VCaP (cell line): ENCODE data around the gene PTPRN2.

Experiments used
- H3K27ac ChIP-seq: fragments of 450-650 bp; 2 replicates; pipeline ENCODE4 v1.5.1; 2017
- TF ChIP-seq, protein P1 (sequence below): fragments of 450-650 bp; conservative IDR thresholded peaks from 2 replicates; pipeline ENCODE4 v1.5.1; 2017; ENCODE audit warnings: mild to moderate bottlenecking, moderate library complexity

Gene PTPRN2

GRCh38 chr7:157561523-157561785 is 1026.2 kb downstream of the PTPRN2 start:
- TF ChIP-seq, protein P1, sequence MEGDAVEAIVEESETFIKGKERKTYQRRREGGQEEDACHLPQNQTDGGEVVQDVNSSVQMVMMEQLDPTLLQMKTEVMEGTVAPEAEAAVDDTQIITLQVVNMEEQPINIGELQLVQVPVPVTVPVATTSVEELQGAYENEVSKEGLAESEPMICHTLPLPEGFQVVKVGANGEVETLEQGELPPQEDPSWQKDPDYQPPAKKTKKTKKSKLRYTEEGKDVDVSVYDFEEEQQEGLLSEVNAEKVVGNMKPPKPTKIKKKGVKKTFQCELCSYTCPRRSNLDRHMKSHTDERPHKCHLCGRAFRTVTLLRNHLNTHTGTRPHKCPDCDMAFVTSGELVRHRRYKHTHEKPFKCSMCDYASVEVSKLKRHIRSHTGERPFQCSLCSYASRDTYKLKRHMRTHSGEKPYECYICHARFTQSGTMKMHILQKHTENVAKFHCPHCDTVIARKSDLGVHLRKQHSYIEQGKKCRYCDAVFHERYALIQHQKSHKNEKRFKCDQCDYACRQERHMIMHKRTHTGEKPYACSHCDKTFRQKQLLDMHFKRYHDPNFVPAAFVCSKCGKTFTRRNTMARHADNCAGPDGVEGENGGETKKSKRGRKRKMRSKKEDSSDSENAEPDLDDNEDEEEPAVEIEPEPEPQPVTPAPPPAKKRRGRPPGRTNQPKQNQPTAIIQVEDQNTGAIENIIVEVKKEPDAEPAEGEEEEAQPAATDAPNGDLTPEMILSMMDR: no peak
- H3K27ac ChIP-seq: no peak overlapping the region

DNA sequence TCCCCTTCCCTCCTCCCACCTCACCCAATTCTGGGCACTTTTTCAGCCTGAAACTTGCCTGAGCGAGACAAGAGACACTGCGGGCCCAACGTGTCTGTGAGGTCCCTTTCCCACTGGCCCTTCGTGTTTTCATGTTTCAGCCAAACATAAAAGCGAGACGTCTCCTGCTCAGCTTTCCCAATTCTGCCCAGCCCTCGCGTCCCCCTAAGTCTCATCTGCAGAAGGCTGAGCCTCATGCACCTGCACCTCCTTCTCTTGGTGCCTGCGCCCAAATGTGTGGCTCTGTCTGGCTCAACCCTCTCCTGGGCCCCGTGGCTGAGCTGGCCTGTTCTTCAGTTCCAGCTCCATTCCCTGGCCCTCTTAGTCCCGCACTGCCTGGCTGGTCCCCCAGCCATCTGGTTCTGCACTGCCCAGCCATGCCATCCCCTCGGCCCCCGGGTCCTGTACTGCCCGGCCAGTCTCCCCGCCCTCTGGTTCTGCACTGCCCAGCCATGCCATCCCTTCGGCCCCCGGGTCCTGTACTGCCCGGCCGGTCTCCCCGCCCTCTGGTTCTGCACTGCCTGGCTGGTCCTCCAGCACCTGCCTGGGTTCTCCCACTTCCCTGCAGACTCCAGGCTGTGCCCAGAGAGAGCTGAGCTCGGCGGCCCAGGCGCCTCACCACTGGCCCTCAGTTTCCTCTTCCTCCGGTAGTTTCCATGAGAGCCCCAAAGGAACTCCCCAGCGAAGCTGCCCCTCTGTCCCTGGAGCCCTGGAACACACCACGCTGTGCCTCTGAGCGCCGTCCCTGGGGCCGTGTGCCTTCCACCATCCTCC is 1026.7 kb downstream of the PTPRN2 start:
- TF ChIP-seq, protein P1: no peak
- H3K27ac ChIP-seq: no peak overlapping the region

GRCh38 chr7:157560258-157560654 is 1027.4 kb downstream of the PTPRN2 start:
- H3K27ac ChIP-seq: no peak overlapping the region
- TF ChIP-seq, protein P1: no peak

- H3K27ac ChIP-seq: no peak overlapping the region
- TF ChIP-seq, protein P1: no peak
Observed at GRCh38 chr7:157559596-157560257, 1027.9 kb downstream of the PTPRN2 start.

- H3K27ac ChIP-seq: no peak overlapping the region
- TF ChIP-seq, protein P1: no peak
Observed at GRCh38 chr7:157558875-157559595, 1028.6 kb downstream of the PTPRN2 start.

GRCh38 chr7:157558516-157558874 is 1029.1 kb downstream of the PTPRN2 start:
- TF ChIP-seq, protein P1: no peak
- no peak overlapping the region for H3K27ac ChIP-seq

DNA sequence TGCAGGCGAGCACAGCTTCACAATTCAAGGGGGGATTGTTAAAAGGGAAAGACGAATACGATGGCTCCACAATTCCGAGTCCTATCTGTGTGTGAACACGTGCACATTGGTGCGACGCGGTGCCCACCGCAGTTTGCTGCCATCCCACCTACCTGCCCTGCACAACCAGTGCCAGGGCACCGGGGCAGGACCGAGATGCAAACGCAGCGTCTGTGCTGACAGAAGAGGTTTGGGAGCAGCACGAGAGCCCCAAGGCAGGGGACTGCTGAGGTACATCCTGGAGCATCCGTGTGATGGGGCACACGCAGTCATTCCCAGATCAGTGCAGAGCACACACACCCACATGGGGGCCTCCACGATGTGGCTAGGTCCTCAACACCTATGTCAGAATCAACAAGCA is 1029.6 kb downstream of the PTPRN2 start:
- H3K27ac ChIP-seq: no peak overlapping the region
- TF ChIP-seq, protein P1: no peak
